SK-N-SH (cell line): ENCODE measurements around the gene SLC2A8. TPM values are rescaled to one million over a fixed set of nuclear protein-coding genes. Genes with fewer than 3 reads are reported as not detected.

Experiments used
- CTCF ChIA-PET: fragments of 300-600, 350-600 bp; formaldehyde crosslinking; extraction: SDS; loops from one replicate; lab custom pipeline; 2021; lab: Yijun Ruan, JAX
- POLR2A ChIA-PET: fragments of 350-600 bp; sonication (Branson Sonifier 250); formaldehyde crosslinking; extraction: SDS; loops from one replicate; lab custom pipeline; 2020; ENCODE audit warnings: antibody characterized with exemption, inconsistent platforms; lab: Yijun Ruan, JAX
- DNase-seq: peaks from one replicate; pipeline ENCODE4 v3.0.0; 2012
- H2AFZ ChIP-seq: fragments of 200-600 bp; sonication (generic); 2 replicates; pipeline ENCODE4 v1.8.1; 2016; ENCODE audit warnings: antibody characterized with exemption, mild to moderate bottlenecking, low read depth
- H3F3A ChIP-seq: fragments of 200-600 bp; sonication (generic); replicated peaks from 2 replicates; pipeline ENCODE3; 2016; ENCODE audit warnings: antibody characterized with exemption, mild to moderate bottlenecking; ENCODE audit not compliant: insufficient read depth
- H3K27ac ChIP-seq, 2 experiments: fragments of 200-500 bp in 1 of 2; fragments of 200-600 bp in 1 of 2; sonication (Bioruptor generic) in 1 of 2; sonication (generic), shearing (Covaris generic) in 1 of 2; 2 replicates each; pipeline versions ENCODE4 v1.5.1 to v1.6.1; 2014 to 2016; ENCODE audit warnings: low read depth in 2 of 2, inconsistent platforms in 1 of 2, low read length in 1 of 2, mild to moderate bottlenecking in 1 of 2, mixed read lengths in 1 of 2
- H3K27me3 ChIP-seq: fragments of 200-600 bp; sonication (generic), shearing (Covaris generic); 2 replicates; pipeline ENCODE4 v1.6.1; 2016; ENCODE audit warnings: mixed run types; ENCODE audit not compliant: insufficient read depth
- H3K36me3 ChIP-seq, 2 experiments: fragments of 200-500 bp in 1 of 2; fragments of 200-600 bp in 1 of 2; sonication (Bioruptor generic) in 1 of 2; sonication (generic) in 1 of 2; replicated peaks in 1 of 2; 2 replicates each; pipeline versions ENCODE3 to v1.5.1; 2014 to 2016; ENCODE audit warnings: low read length in 1 of 2, mild to moderate bottlenecking in 1 of 2; ENCODE audit not compliant: insufficient read depth in 2 of 2, control insufficient read depth in 1 of 2
- H3K4me1 ChIP-seq, 2 experiments: fragments of 200-500 bp in 1 of 2; fragments of 200-600 bp in 1 of 2; sonication (Bioruptor generic) in 1 of 2; sonication (generic), shearing (Covaris generic) in 1 of 2; 2 replicates each; pipeline versions ENCODE4 v1.5.1 to v1.6.1; 2014 to 2016; ENCODE audit warnings: low read depth in 1 of 2, low read length in 1 of 2, mixed run types in 1 of 2; ENCODE audit not compliant: insufficient read depth in 2 of 2, control insufficient read depth in 1 of 2
- H3K4me2 ChIP-seq: fragments of 200-600 bp; sonication (generic), shearing (Covaris generic); 2 replicates; pipeline ENCODE4 v1.6.1; 2017; ENCODE audit warnings: mixed run types
- H3K4me3 ChIP-seq, 2 experiments: fragments of 200-500 bp in 1 of 2; fragments of 200-600 bp in 1 of 2; sonication (Bioruptor generic) in 1 of 2; sonication (generic), shearing (Covaris generic) in 1 of 2; 2 replicates each; pipeline versions ENCODE4 v1.5.1 to v1.8.1; 2014 to 2016; ENCODE audit warnings: low read depth in 2 of 2, inconsistent platforms in 1 of 2, low read length in 1 of 2, mild to moderate bottlenecking in 1 of 2, mixed read lengths in 1 of 2, moderate library complexity in 1 of 2
- H3K79me2 ChIP-seq: fragments of 200-600 bp; sonication (generic); 2 replicates; pipeline ENCODE4 v1.8.1; 2017; ENCODE audit warnings: mild to moderate bottlenecking; ENCODE audit not compliant: insufficient read depth
- H3K9ac ChIP-seq: fragments of 200-600 bp; sonication (generic); 2 replicates; pipeline ENCODE4 v1.6.1; 2017; ENCODE audit warnings: mixed run types
- H3K9me2 ChIP-seq: fragments of 200-600 bp; sonication (generic); 2 replicates; pipeline ENCODE4 v1.6.1; 2017; ENCODE audit warnings: mixed run types
- H3K9me3 ChIP-seq: fragments of 200-600 bp; sonication (generic); 2 replicates; pipeline ENCODE4 v1.6.1; 2017; ENCODE audit warnings: mixed run types, mild to moderate bottlenecking, moderate library complexity
- H4K20me1 ChIP-seq: fragments of 200-600 bp; sonication (generic); 2 replicates; pipeline ENCODE4 v1.6.1; 2017; ENCODE audit warnings: mild to moderate bottlenecking, mixed run types; ENCODE audit not compliant: insufficient read depth
- CHD2 ChIP-seq: fragments of 150-350 bp; IDR thresholded peaks from 2 replicates; pipeline ENCODE4 v1.6.1; 2018; ENCODE audit warnings: low read length; ENCODE audit not compliant: partially characterized antibody
- FOXJ3 ChIP-seq: sonication (generic); formaldehyde crosslinking; IDR thresholded peaks from 2 replicates; pipeline ENCODE4 v1.5.1; 2020; ENCODE audit warnings: mild to moderate bottlenecking, missing genetic modification reagents
- JUND ChIP-seq: IDR thresholded peaks from 2 replicates; pipeline ENCODE4 v1.4.0; 2012
- MEF2A ChIP-seq: IDR thresholded peaks from 2 replicates; pipeline ENCODE4 v1.4.0; 2012; ENCODE audit warnings: low read depth, borderline replicate concordance
- MXI1 ChIP-seq: IDR thresholded peaks from 2 replicates; pipeline ENCODE4 v1.6.1; 2012; ENCODE audit warnings: mild to moderate bottlenecking, low read depth, low read length, improper control_type of control experiment
- RAD21 ChIP-seq: IDR thresholded peaks from 2 replicates; pipeline ENCODE4 v1.6.1; 2012; ENCODE audit warnings: mild to moderate bottlenecking, low read length
- RCOR1 ChIP-seq: fragments of 150-350 bp; IDR thresholded peaks from 2 replicates; pipeline ENCODE4 v1.6.1; 2017; ENCODE audit warnings: antibody characterized with exemption, low read length
- TAF1 ChIP-seq: IDR thresholded peaks from 2 replicates; pipeline ENCODE4 v1.6.1; 2012; ENCODE audit warnings: low read depth, mild to moderate bottlenecking, low read length, moderate library complexity, borderline replicate concordance
- TEAD4 ChIP-seq: IDR thresholded peaks from 2 replicates; pipeline ENCODE4 v1.4.0; 2012; ENCODE audit warnings: mild to moderate bottlenecking, borderline replicate concordance; ENCODE audit not compliant: insufficient read depth
- whole genome bisulfite sequencing: methylation state at CpG from one replicate; pipeline ENCODE4 v1.1.6; 2017; ENCODE audit warnings: low lambda C conversion rate; 5-methylcytosine and 5-hydroxymethylcytosine counted together
- polyA plus RNA-seq, 3 experiments: library from polyadenylated mRNA; depleted of rRNA; stranded (reverse); fragments of >200 nt; gene quantifications; 2 replicates each; pipeline ENCODE4 v1.2.3, GENCODE V29; 2012
- TF ChIP-seq, protein P1 (sequence below): IDR thresholded peaks from 2 replicates; pipeline ENCODE4 v1.4.0; 2012; ENCODE audit warnings: low read depth
- TF ChIP-seq, protein P2 (sequence below): IDR thresholded peaks from 2 replicates; pipeline ENCODE4 v1.4.0; 2012; ENCODE audit warnings: low read depth, borderline replicate concordance

Gene SLC2A8
- polyA plus RNA-seq, 1 of the 3 experiments (the other 2 are of a cell fraction) = 15.1 TPM

DNA sequence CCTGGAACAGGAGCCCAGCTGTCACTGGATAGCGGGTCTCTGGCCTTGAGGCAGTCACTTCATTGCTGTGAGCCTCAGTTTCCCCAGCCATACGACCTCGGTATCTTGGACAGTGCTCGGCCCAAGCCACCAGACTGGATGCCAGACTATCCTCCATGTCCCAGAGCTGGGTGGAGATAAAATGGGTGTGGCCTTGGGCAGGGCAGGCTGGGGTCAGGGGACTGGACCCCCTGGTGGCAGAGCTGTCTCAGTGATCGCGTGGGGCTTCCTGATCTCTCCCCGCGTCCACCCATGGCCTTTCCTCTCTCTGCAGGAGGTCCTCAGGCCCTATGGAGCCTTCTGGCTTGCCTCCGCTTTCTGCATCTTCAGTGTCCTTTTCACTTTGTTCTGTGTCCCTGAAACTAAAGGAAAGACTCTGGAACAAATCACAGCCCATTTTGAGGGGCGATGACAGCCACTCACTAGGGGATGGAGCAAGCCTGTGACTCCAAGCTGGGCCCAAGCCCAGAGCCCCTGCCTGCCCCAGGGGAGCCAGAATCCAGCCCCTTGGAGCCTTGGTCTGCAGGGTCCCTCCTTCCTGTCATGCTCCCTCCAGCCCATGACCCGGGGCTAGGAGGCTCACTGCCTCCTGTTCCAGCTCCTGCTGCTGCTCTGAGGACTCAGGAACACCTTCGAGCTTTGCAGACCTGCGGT, 10.0 kb downstream of the SLC2A8 start:
- Histone ChIP-seq H3K9ac (no peak overlapping the region), H3K9me2 (no peaks in the 10 kb centered on the region), H3K4me3 (no peak overlapping the region), H3K79me2 (no peaks in the 10 kb centered on the region), H2AFZ (no peak overlapping the region), H3K4me2 (no peak overlapping the region), H3K27me3 (no peaks in the 10 kb centered on the region), H4K20me1 (no peaks in the 10 kb centered on the region), H3F3A (no peaks in the 10 kb centered on the region), H3K9me3 (no peaks in the 10 kb centered on the region), H3K36me3 (peaks cover 0 to 22% of the 10 kb centered on the region in 2 experiments), H3K4me1 (peaks cover 0 to 7% of the 10 kb centered on the region in 2 experiments; a peak in 1 of 4 replicates), H3K27ac (no peak overlapping the region; a peak in 1 of 4 replicates)
- POLR2A ChIA-PET = interaction anchor here (1.3 kb wide), 1 partner anchor 9 kb away, joined by 3 read pairs; no protein-coding TSS in a partner anchor
- TF ChIP-seq CHD2 (no peak), MEF2A (no peak), FOXJ3 (CRISPR knock-in tag) (no peak), MXI1 (no peak), RAD21 (no peak), TEAD4 (no peak), TAF1 (no peak), RCOR1 (no peak)
- TF ChIP-seq, protein P1, sequence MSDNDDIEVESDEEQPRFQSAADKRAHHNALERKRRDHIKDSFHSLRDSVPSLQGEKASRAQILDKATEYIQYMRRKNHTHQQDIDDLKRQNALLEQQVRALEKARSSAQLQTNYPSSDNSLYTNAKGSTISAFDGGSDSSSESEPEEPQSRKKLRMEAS = no peak
- TF ChIP-seq, protein P2, sequence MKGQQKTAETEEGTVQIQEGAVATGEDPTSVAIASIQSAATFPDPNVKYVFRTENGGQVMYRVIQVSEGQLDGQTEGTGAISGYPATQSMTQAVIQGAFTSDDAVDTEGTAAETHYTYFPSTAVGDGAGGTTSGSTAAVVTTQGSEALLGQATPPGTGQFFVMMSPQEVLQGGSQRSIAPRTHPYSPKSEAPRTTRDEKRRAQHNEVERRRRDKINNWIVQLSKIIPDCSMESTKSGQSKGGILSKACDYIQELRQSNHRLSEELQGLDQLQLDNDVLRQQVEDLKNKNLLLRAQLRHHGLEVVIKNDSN = no peak
- 87% methylated on average over 12 of the region's 13 CpGs for WGBS
- CTCF ChIA-PET = interaction anchor here (1.0 to 1.7 kb wide), 5 partner anchors 8 to 40 kb away, joined by 3 to 5 read pairs (median 3); partner anchors contain the start of gene SLC2A8
- DNase-seq = no peak

- Histone ChIP-seq H3K9ac (no peak overlapping the region), H3K9me2 (no peaks in the 10 kb centered on the region), H3K4me2 (no peak overlapping the region), H3K4me1 (peaks cover 0 to 7% of the 10 kb centered on the region in 2 experiments; a peak in 1 of 4 replicates), H3K36me3 (peaks cover 0 to 19% of the 10 kb centered on the region in 2 experiments), H3K9me3 (no peaks in the 10 kb centered on the region), H3K4me3 (no peak overlapping the region), H3K27me3 (no peaks in the 10 kb centered on the region), H3F3A (no peaks in the 10 kb centered on the region), H4K20me1 (no peaks in the 10 kb centered on the region), H2AFZ (no peak overlapping the region), H3K79me2 (no peaks in the 10 kb centered on the region), H3K27ac (no peak overlapping the region)
- no peak for DNase-seq
- no peak for TF ChIP-seq JUND
- 93% methylated on average over 6 of the region's 6 CpGs for WGBS
- POLR2A ChIA-PET = interaction anchor here (0.6 to 1.3 kb wide), 2 partner anchors 8 to 44 kb away, joined by 3 read pairs; no protein-coding TSS in a partner anchor
- CTCF ChIA-PET = interaction anchor here (1.0 to 1.7 kb wide), 4 partner anchors 9 to 41 kb away, joined by 3 to 5 read pairs (median 3); no protein-coding TSS in a partner anchor
These were observed 10.5 kb downstream of the SLC2A8 start for GRCh38 chr9:127407492-127407843.
